GM18499 (cell line): Measurements from ENCODE around the gene GM2A.
"Not testable (repeated sequence)": the region's sequence is repeated elsewhere in the genome, so short reads cannot be mapped to it uniquely, and the experiment has no call there.

ENCODE experiments used
- ATAC-seq: cut with Tn5 transposase; IDR thresholded peaks from one replicate; pipeline ENCODE4 v1.9.1; 2021; ENCODE audit warnings: moderate number of reproducible peaks; ENCODE audit not compliant: insufficient read depth, unreplicated experiment

The GM2A gene

GRCh38 chr5:151250346-151251000 lies 2.5 kb upstream of the GM2A start:
- no peak for ATAC-seq

- no peak for ATAC-seq
Measured at GRCh38 chr5:151251001-151251551, 1.9 kb upstream of the GM2A start.

- ATAC-seq = no peak
Measured at GRCh38 chr5:151251621-151252020, 1.4 kb upstream of the GM2A start.

- ATAC-seq = no peak
Measured at GRCh38 chr5:151253605-151253950, 593 bp downstream of the GM2A start.

- no peak for ATAC-seq
Measured at GRCh38 chr5:151254556-151254955, 1.6 kb downstream of the GM2A start.

- ATAC-seq = not testable (repeated sequence)
Measured at GRCh38 chr5:151254990-151255389, 2.0 kb downstream of the GM2A start.

- ATAC-seq = peak; percentile 28
Measured at GRCh38 chr5:151255621-151256286, 2.8 kb downstream of the GM2A start.

GRCh38 chr5:151257731-151258181 lies 4.8 kb downstream of the GM2A start:
- peak; percentile 21 for ATAC-seq

GRCh38 chr5:151258201-151258611 lies 5.2 kb downstream of the GM2A start:
- no peak for ATAC-seq

GRCh38 chr5:151258816-151259215 lies 5.8 kb downstream of the GM2A start:
- no peak for ATAC-seq

- ATAC-seq = no peak
Measured at GRCh38 chr5:151259931-151260330, 6.9 kb downstream of the GM2A start.

GRCh38 chr5:151262532-151262931 lies 9.5 kb downstream of the GM2A start:
- no peak for ATAC-seq

- ATAC-seq = no peak
Measured at GRCh38 chr5:151264113-151264512, 11.1 kb downstream of the GM2A start.

- no peak for ATAC-seq
Measured at GRCh38 chr5:151267491-151268260, 14.7 kb downstream of the GM2A start.

GRCh38 chr5:151270599-151270998 lies 17.6 kb downstream of the GM2A start:
- peak; percentile 93 for ATAC-seq

GRCh38 chr5:151271336-151271735 lies 18.4 kb downstream of the GM2A start:
- no peak for ATAC-seq

- ATAC-seq = no peak
Measured at GRCh38 chr5:151274666-151275065, 21.7 kb downstream of the GM2A start.

- no peak for ATAC-seq
Measured at GRCh38 chr5:151275803-151276202, 22.8 kb downstream of the GM2A start.

GRCh38 chr5:151278845-151279244 lies 25.9 kb downstream of the GM2A start:
- ATAC-seq = no peak

- ATAC-seq = no peak
Measured at GRCh38 chr5:151280443-151280842, 27.5 kb downstream of the GM2A start.

GRCh38 chr5:151281001-151281639 lies 28.1 kb downstream of the GM2A start:
- no peak for ATAC-seq
